B cell (primary cell): ENCODE data around the gene GPR162. TPM values are rescaled to one million over a fixed set of nuclear protein-coding genes. Genes with fewer than 3 reads are reported as not detected.
A peak's percentile ranks its signal among the peaks of the same experiment; 100 is the strongest.

Experiments
- ATAC-seq: fragments of 200-7000 bp; cut with Tn5 transposase; one replicate; pipeline ENCODE4 v1.10.0; 2021; ENCODE audit warnings: low read depth, mild to moderate bottlenecking, moderate number of reproducible peaks, moderate library complexity
- CTCF ChIA-PET: fragments of 350-600 bp; sonication (Branson Sonifier 250); formaldehyde crosslinking; loops from one replicate; lab custom pipeline; 2021; ENCODE audit warnings: antibody characterized with exemption, inconsistent platforms; lab: Charles Lee
- POLR2A ChIA-PET: fragments of 350-600 bp; sonication (Branson Sonifier 250); formaldehyde crosslinking; loops from one replicate; lab custom pipeline; 2021; ENCODE audit warnings: antibody characterized with exemption; lab: Charles Lee
- DNase-seq: peaks from one replicate; pipeline ENCODE4 v3.0.0; 2013
- H2AFZ ChIP-seq: 2 replicates; pipeline ENCODE4 v1.6.1; 2012; ENCODE audit warnings: mild to moderate bottlenecking, low read depth, low read length; ENCODE audit not compliant: insufficient read depth, poor library complexity, severe bottlenecking
- H3K27ac ChIP-seq, 2 donors: 1 replicate in 1 of 2; 2 replicates in 1 of 2; pipeline ENCODE4 v1.5.1; 2012 to 2013; ENCODE audit warnings: low read length in 2 of 2, mild to moderate bottlenecking in 2 of 2, moderate library complexity in 1 of 2
- H3K27me3 ChIP-seq, 4 experiments: fragments of 200-600 bp in 1 of 4; sonication (generic) in 1 of 4; replicated peaks in 1 of 4; 1 replicate in 2 of 4; 2 replicates in 2 of 4; pipeline versions ENCODE4 v1.6.1 to v1.7.0; 2013 to 2016; ENCODE audit warnings: low read length in 3 of 4, mild to moderate bottlenecking in 2 of 4, mixed read lengths in 1 of 4, moderate library complexity in 1 of 4; ENCODE audit not compliant: insufficient read depth in 4 of 4, control insufficient read depth in 3 of 4; ENCODE audit errors: control extremely low read depth in 1 of 4
- H3K36me3 ChIP-seq, 2 experiments: replicated peaks in 1 of 2; 1 replicate in 1 of 2; 2 replicates in 1 of 2; pipeline versions ENCODE4 v1.6.1 to v1.7.1; 2013; ENCODE audit warnings: low read length in 1 of 2; ENCODE audit not compliant: insufficient read depth in 2 of 2, control insufficient read depth in 1 of 2; ENCODE audit errors: control extremely low read depth in 1 of 2, extremely low read depth in 1 of 2
- H3K4me1 ChIP-seq, 2 donors: fragments of 200-600 bp in 1 of 2; sonication (generic) in 1 of 2; 1 replicate in 1 of 2; 2 replicates in 1 of 2; pipeline versions ENCODE4 v1.5.1 to v1.6.1; 2013 to 2017; ENCODE audit warnings: low read length in 2 of 2; ENCODE audit not compliant: control insufficient read depth in 2 of 2, insufficient read depth in 2 of 2
- H3K4me2 ChIP-seq: replicated peaks from 2 replicates; pipeline ENCODE3; 2012; ENCODE audit warnings: mild to moderate bottlenecking, low read depth, low read length; ENCODE audit not compliant: poor library complexity, severe bottlenecking
- H3K4me3 ChIP-seq, 5 experiments: fragments of 200-600 bp in 1 of 5; sonication (generic) in 1 of 5; 1 replicate in 3 of 5; 2 replicates in 2 of 5; pipeline versions ENCODE4 v1.5.1 to v1.7.0; 2011 to 2016; ENCODE audit warnings: low read length in 4 of 5, mild to moderate bottlenecking in 4 of 5, low read depth in 2 of 5, control low read depth in 1 of 5, moderate library complexity in 1 of 5; ENCODE audit not compliant: insufficient read depth in 1 of 5; ENCODE audit errors: control extremely low read depth in 1 of 5, extremely low read depth in 1 of 5
- H3K79me2 ChIP-seq: fragments of 200-600 bp; sonication (generic); one replicate; pipeline ENCODE4 v1.6.0; 2016; ENCODE audit warnings: low read length; ENCODE audit not compliant: control insufficient read depth, insufficient read depth
- H3K9ac ChIP-seq: fragments of 200-600 bp; sonication (generic); 2 replicates; pipeline ENCODE4 v1.6.1; 2017; ENCODE audit warnings: mild to moderate bottlenecking, low read length, moderate library complexity
- H3K9me3 ChIP-seq, 3 donors: one replicate each; pipeline versions ENCODE4 v1.6.1 to v1.7.1; 2013; ENCODE audit warnings: low read length in 2 of 3; ENCODE audit not compliant: control insufficient read depth in 2 of 3, insufficient read depth in 1 of 3; ENCODE audit errors: control extremely low read depth in 1 of 3
- H4K20me1 ChIP-seq: 2 replicates; pipeline ENCODE4 v1.6.0; 2012; ENCODE audit warnings: mild to moderate bottlenecking, low read length; ENCODE audit not compliant: insufficient read depth, control insufficient read depth, poor library complexity, severe bottlenecking
- H3K27ac Mint-ChIP-seq: one replicate; pipeline ENCODE4 v1.8.0; 2021; ENCODE audit warnings: mixed read lengths
- H3K27me3 Mint-ChIP-seq: one replicate; pipeline ENCODE4 v1.8.0; 2021; ENCODE audit warnings: mixed read lengths
- H3K4me1 Mint-ChIP-seq: one replicate; pipeline ENCODE4 v1.8.0; 2021; ENCODE audit warnings: mixed read lengths
- H3K4me3 Mint-ChIP-seq: one replicate; pipeline ENCODE4 v1.8.0; 2021; ENCODE audit warnings: mixed read lengths
- H3K9me3 Mint-ChIP-seq: one replicate; pipeline ENCODE4 v1.8.0; 2022; ENCODE audit warnings: mixed read lengths; ENCODE audit not compliant: insufficient read depth
- EZH2 ChIP-seq: IDR thresholded peaks from 2 replicates; pipeline ENCODE4 v1.6.1; 2012; ENCODE audit warnings: borderline replicate concordance, low read depth, mild to moderate bottlenecking, moderate library complexity, low read length; ENCODE audit not compliant: insufficient read depth, poor library complexity, severe bottlenecking
- WGBS: methylation state at CpG from one replicate; pipeline ENCODE4 v1.1.5; 2013; ENCODE audit warnings: missing lambda C conversion rate; ENCODE audit not compliant: insufficient coverage; 5-methylcytosine and 5-hydroxymethylcytosine counted together
- intact Hi-C: fragments of 100-400 bp; cut with micrococcal nuclease; formaldehyde crosslinking; loops from one replicate; pipeline ENCODE4 v1.10.0; 2022
- polyA plus RNA-seq: library from polyadenylated mRNA; depleted of rRNA; stranded (reverse); fragments of >200 nt; gene quantifications from 2 replicates; pipeline ENCODE4 v1.2.3, GENCODE V29; 2012
- total RNA-seq, 2 donors: library from RNA; stranded (reverse); fragments of 120-200 nt in 1 of 2; gene quantifications; 1 replicate in 1 of 2; 2 replicates in 1 of 2; pipeline versions ENCODE4 v1.2.3 to v1.2.4, GENCODE V29; 2013 to 2022
- TF ChIP-seq, protein P1 (sequence below): fragments of 200-600 bp; IDR thresholded peaks from one replicate; pipeline ENCODE4 v1.8.0; 2022; ENCODE audit warnings: antibody characterized with exemption, mild to moderate bottlenecking

GPR162 gene
- total and polyA plus RNA-seq, 2 donors (not counting 1 experiment from before 2014, with no cell fraction given), result 0.54 TPM; not detected in 1

DNA sequence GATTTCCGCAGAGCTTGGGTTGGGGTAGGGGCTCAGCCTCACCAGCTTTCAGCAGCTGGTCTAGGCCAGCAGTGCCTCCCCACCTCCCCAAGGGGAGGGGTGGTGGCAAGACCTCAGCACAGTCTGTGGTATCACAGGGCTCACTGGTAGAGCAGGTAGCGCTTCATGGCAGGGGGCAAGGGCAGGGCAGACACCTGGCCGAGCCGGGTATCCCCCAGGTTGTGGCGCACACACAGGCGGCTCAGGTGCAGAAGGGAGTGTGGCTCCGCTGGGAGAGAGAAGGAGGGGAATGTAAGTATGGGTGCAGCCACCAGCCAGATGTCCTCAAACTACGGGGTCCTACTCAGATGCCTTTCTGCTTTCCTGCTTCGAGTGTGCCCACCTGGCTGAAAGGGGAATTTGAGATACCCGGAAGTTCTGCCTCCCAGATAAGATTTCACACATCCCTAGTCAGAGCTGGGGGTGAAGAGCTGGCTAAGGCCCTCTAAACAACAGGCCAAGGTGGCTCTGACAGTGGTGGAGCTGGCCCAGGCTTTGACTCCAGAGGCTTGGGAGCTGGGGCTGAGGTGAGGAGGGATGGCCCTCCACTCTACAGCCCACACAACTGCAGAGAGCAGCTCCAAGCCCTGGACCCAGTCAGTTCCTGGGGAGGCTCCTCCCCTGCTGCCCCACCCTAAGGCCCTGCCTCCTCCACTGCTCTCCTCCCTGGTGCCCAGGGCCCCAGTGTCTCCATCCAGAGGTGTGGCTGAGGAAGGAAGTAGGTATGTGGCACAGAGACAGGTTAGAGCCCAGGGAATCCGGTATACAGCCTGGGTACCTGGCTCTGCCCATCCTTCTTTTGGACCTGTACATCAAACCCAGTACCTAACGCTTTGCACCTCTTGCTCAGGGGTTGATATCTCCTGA, 49.7 kb downstream of the GPR162 start:
- Histone ChIP-seq H3K9ac (no peak overlapping the region), H2AFZ (no peak overlapping the region), H3K27me3 (no peaks in the 10 kb centered on the region), H3K36me3 (peaks cover 0 to 21% of the 10 kb centered on the region in 2 experiments), H3K9me3 (no peaks in the 10 kb centered on the region), H3K4me1 (peaks cover 37 to 50% of the 10 kb centered on the region in 2 donors), H3K4me3 (peak overlapping the region in 1 of 5 experiments; percentile 88), H3K79me2 (peaks cover 17% of the 10 kb centered on the region), H3K4me2 (peak overlapping the region; percentile 97), H4K20me1 (peaks cover 46% of the 10 kb centered on the region), H3K27ac (peak overlapping the region in 1 of 2 donors; percentile 14)
- intact Hi-C loops, result no loop called here
- TF ChIP-seq EZH2, result no peak
- TF ChIP-seq, protein P1, sequence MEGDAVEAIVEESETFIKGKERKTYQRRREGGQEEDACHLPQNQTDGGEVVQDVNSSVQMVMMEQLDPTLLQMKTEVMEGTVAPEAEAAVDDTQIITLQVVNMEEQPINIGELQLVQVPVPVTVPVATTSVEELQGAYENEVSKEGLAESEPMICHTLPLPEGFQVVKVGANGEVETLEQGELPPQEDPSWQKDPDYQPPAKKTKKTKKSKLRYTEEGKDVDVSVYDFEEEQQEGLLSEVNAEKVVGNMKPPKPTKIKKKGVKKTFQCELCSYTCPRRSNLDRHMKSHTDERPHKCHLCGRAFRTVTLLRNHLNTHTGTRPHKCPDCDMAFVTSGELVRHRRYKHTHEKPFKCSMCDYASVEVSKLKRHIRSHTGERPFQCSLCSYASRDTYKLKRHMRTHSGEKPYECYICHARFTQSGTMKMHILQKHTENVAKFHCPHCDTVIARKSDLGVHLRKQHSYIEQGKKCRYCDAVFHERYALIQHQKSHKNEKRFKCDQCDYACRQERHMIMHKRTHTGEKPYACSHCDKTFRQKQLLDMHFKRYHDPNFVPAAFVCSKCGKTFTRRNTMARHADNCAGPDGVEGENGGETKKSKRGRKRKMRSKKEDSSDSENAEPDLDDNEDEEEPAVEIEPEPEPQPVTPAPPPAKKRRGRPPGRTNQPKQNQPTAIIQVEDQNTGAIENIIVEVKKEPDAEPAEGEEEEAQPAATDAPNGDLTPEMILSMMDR, result no peak
- Mint-ChIP-seq H3K9me3 (no peaks in the 10 kb centered on the region), H3K4me1 (peaks cover 53% of the 10 kb centered on the region), H3K4me3 (peak overlapping the region; percentile 90), H3K27ac (no peak overlapping the region), H3K27me3 (no peaks in the 10 kb centered on the region)
- ATAC-seq, result no peak
- 66% methylated on average over 11 of the region's 12 CpGs for WGBS
- POLR2A ChIA-PET, result interaction anchor here (0.6 to 2.3 kb wide), 5 partner anchors 17 to 225 kb away, joined by 3 to 29 read pairs (median 8); partner anchors contain the start of genes CDCA3, MLF2 and USP5
- CTCF ChIA-PET, result interaction anchor here (0.9 to 11.8 kb wide), 24 partner anchors 10 to 273 kb away, joined by 3 to 136 read pairs (median 14); partner anchors contain the start of genes C12orf57, C1RL, CDCA3 and LPCAT3
- no peak for DNase-seq
